Cardiac muscle cell (in vitro differentiated cells and primary cell): ENCODE measurements around the gene SEPTIN8. TPM values are rescaled to one million over a fixed set of nuclear protein-coding genes. Genes with fewer than 3 reads are reported as not detected.

Source experiments
- DNase-seq, 2 donors: peaks; one replicate each; pipeline versions ENCODE4 v3.0.0 to v3.0.0-alpha.2; 2010 to 2017; ENCODE audit warnings: low read depth in 1 of 2, low spot score in 1 of 2
- H3K27ac ChIP-seq: fragments of 200-600 bp; sonication (generic); 2 replicates; pipeline ENCODE4 v1.5.1; 2016
- H3K27me3 ChIP-seq: fragments of 200-600 bp; sonication (generic); 2 replicates; pipeline ENCODE4 v1.6.0; 2016; ENCODE audit warnings: control low read depth
- H3K36me3 ChIP-seq: fragments of 200-600 bp; sonication (generic); 2 replicates; pipeline ENCODE4 v1.5.1; 2016; ENCODE audit warnings: control low read depth
- H3K4me1 ChIP-seq: fragments of 200-600 bp; sonication (generic); 2 replicates; pipeline ENCODE4 v1.8.1; 2017; ENCODE audit warnings: low read depth, mild to moderate bottlenecking, mixed run types
- H3K4me3 ChIP-seq: fragments of 200-600 bp; sonication (generic); 2 replicates; pipeline ENCODE4 v1.5.1; 2016; ENCODE audit warnings: mild to moderate bottlenecking
- H3K9me3 ChIP-seq: fragments of 200-600 bp; sonication (generic); 2 replicates; pipeline ENCODE4 v1.5.1; 2017; ENCODE audit warnings: low read depth, mild to moderate bottlenecking, control low read depth
- polyA plus RNA-seq: library from polyadenylated mRNA; unstranded; fragments of >200 nt; fragmentation: Nextera tagmentation; extraction: Ambion mirVana; gene quantifications from 2 replicates; pipeline ENCODE4 v1.2.1, GENCODE V29; 2016
- total RNA-seq: library from RNA; depleted of rRNA; stranded (reverse); fragments of >200 nt; gene quantifications from 2 replicates; pipeline ENCODE4 v1.2.3, GENCODE V29; 2016
- TF ChIP-seq, protein P1 (sequence below): IDR thresholded peaks from 2 replicates; pipeline ENCODE4 v1.5.1; 2012; ENCODE audit warnings: low read depth, mild to moderate bottlenecking, low read length

Gene SEPTIN8
- total and polyA plus RNA-seq, 2 experiments from 2014 or later, result 18.6 to 51.9 TPM

DNA sequence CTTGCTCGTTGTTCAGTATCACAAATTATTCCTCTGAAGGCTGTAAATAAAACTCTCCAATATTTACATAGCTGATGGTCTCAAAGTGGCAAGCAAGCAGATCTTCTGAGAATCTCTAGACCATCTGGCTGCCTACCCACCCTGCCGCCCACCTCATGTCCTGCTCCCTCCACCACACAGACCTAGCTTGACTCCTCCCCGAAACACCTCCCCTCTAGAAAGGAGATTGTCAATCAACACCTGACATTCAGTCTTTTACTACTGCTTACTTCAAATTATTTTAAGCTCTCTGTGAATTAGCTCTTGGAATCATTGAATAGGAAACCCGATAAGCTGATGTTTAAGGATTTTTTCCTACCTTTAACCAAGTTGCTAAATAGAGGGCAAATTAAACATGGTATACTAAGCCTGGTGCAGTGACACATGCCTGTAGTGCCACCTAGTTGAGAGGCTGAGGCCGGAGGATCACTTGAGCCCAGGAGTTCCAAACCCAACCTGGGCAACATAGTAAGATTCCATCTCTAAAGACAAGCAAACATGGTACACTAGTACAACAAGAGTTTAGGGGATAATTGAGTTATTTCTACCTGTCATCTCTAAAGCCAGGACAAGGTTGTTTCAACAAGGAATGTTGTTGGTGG, 25.1 kb upstream of the SEPTIN8 start:
- H3K9me3 ChIP-seq, result no peaks in the 10 kb centered on the region
- no peaks in the 10 kb centered on the region for H3K27me3 ChIP-seq
- no peaks in the 10 kb centered on the region for H3K4me1 ChIP-seq
- DNase-seq, result no peak
- no peak overlapping the region for H3K27ac ChIP-seq
- TF ChIP-seq, protein P1, sequence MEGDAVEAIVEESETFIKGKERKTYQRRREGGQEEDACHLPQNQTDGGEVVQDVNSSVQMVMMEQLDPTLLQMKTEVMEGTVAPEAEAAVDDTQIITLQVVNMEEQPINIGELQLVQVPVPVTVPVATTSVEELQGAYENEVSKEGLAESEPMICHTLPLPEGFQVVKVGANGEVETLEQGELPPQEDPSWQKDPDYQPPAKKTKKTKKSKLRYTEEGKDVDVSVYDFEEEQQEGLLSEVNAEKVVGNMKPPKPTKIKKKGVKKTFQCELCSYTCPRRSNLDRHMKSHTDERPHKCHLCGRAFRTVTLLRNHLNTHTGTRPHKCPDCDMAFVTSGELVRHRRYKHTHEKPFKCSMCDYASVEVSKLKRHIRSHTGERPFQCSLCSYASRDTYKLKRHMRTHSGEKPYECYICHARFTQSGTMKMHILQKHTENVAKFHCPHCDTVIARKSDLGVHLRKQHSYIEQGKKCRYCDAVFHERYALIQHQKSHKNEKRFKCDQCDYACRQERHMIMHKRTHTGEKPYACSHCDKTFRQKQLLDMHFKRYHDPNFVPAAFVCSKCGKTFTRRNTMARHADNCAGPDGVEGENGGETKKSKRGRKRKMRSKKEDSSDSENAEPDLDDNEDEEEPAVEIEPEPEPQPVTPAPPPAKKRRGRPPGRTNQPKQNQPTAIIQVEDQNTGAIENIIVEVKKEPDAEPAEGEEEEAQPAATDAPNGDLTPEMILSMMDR, result peak; percentile 3
- H3K36me3 ChIP-seq, result no peaks in the 10 kb centered on the region
- no peak overlapping the region for H3K4me3 ChIP-seq

DNA sequence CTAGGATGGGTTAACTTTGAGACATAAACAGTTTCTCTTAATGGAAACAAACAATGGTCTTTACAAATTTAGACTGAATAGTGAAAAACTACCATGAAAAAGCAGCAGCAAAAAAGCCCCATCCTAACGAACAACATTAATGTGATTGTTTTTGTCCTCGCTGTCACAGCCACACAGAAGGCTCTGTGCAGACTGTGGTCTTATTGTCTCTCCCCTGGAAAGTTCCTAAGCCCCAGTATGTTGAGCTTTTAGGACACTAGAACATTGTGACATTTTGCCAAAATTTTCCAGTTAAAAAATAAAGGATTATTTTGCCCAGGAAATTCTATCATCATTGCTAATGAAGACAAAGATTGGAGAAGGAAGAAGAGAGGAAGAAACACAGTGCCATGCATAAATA, 23.5 kb upstream of the SEPTIN8 start:
- peaks cover 2% of the 10 kb centered on the region for H3K27me3 ChIP-seq
- no peak overlapping the region for H3K27ac ChIP-seq
- no peaks in the 10 kb centered on the region for H3K4me1 ChIP-seq
- H3K4me3 ChIP-seq, result no peak overlapping the region
- no peaks in the 10 kb centered on the region for H3K9me3 ChIP-seq
- no peaks in the 10 kb centered on the region for H3K36me3 ChIP-seq
- DNase-seq, result no peak
- TF ChIP-seq, protein P1, result no peak

DNA sequence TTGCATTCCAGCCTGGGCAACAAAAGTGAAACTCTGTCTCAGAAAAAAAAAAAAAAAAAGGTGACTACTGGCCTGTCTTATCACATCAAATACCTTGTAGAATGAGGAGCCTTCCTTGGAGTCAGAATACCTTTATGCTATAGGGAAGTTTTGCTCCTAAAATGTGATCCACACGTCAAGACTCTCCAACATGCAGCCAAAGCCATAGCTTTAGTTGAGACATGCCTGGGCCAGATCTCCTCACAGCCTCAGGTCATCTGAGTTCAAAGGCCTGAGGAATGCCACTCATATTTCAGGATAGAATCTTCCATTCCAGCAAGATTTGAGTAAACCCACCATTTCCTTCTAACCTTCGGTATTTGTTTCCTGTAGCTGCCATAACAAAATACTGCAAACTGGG, 22.4 kb upstream of the SEPTIN8 start:
- Histone ChIP-seq H3K36me3 (no peaks in the 10 kb centered on the region), H3K9me3 (no peaks in the 10 kb centered on the region)

DNA sequence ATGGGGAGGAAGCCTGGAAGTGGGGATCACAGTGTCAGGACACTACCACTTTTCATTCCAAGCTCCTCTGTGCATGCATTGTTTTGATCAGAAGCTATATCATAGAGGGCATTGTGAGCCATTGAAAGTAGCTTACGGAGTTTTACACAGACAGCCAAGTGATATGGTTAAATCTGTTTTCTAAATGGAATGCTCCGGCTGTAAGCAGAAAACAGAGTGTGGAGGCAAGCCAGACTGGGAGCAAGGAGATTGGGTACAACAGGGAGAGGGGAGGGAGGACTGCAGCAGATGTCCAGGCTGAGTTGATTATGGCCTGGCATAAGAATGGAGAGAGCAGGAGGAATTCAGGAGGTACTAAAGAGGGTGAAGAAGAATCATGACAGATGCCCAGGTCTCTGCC, 20.6 kb upstream of the SEPTIN8 start:
- TF ChIP-seq, protein P1, result no peak

More for the DNA sequence above, 22.4 kb upstream of the SEPTIN8 start:
- DNase-seq, result no peak
- H3K27ac ChIP-seq, result no peak overlapping the region
- H3K27me3 ChIP-seq, result peaks cover 2% of the 10 kb centered on the region
- H3K4me3 ChIP-seq, result no peak overlapping the region
- TF ChIP-seq, protein P1, result no peak
- H3K4me1 ChIP-seq, result no peaks in the 10 kb centered on the region

GRCh38 chr5:132791026-132791425, 14.0 kb upstream of the SEPTIN8 start:
- no peak for DNase-seq
- H3K36me3 ChIP-seq, result no peaks in the 10 kb centered on the region
- H3K9me3 ChIP-seq, result no peaks in the 10 kb centered on the region
- peaks cover 3% of the 10 kb centered on the region for H3K4me1 ChIP-seq
- H3K4me3 ChIP-seq, result no peak overlapping the region
- no peaks in the 10 kb centered on the region for H3K27me3 ChIP-seq
- TF ChIP-seq, protein P1, result no peak
- H3K27ac ChIP-seq, result no peak overlapping the region

More for the DNA sequence above, 20.6 kb upstream of the SEPTIN8 start:
- Histone ChIP-seq H3K4me1 (no peaks in the 10 kb centered on the region), H3K27ac (no peak overlapping the region), H3K4me3 (no peak overlapping the region), H3K9me3 (no peaks in the 10 kb centered on the region), H3K36me3 (no peaks in the 10 kb centered on the region), H3K27me3 (peaks cover 2% of the 10 kb centered on the region)
- no peak for DNase-seq
